Uterus (tissue), 2 donors: ENCODE data around the gene MCTP1.

ENCODE experiments used
- POLR2A ChIP-seq, 2 donors: fragments of 450-650 bp; IDR thresholded peaks; one replicate each; pipeline ENCODE4 v1.6.1; 2016; ENCODE audit warnings: antibody characterized with exemption in 2 of 2, mild to moderate bottlenecking in 1 of 2, moderate library complexity in 1 of 2
- TF ChIP-seq, protein P1 (sequence below), 4 experiments: fragments of 200-600 bp in 2 of 4; fragments of 450-650 bp in 2 of 4; sonication (generic) in 2 of 4; IDR thresholded peaks; one replicate each; pipeline ENCODE4 v1.5.1; 2016 to 2019; ENCODE audit warnings: antibody characterized with exemption in 4 of 4, mild to moderate bottlenecking in 2 of 4, moderate library complexity in 1 of 4

DNA sequence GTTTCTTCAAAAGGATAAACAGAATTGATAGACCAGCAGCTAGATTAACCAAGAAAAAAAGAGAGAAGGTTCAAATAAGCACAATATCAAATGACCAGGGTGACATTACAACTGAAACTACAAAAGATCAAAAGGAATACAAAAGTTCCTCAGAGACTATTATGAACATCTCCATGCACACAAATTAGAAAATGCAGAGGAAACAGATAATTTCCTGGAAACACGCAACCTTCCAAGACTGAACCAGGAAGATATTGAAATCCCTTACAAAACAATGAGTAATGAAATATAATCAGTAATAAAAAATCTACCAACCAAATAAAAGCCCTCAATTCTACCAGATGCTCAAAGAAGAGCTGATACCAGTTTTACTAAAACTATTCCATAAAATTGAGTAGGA lies 252.1 kb downstream of the MCTP1 start:
- TF ChIP-seq, protein P1, sequence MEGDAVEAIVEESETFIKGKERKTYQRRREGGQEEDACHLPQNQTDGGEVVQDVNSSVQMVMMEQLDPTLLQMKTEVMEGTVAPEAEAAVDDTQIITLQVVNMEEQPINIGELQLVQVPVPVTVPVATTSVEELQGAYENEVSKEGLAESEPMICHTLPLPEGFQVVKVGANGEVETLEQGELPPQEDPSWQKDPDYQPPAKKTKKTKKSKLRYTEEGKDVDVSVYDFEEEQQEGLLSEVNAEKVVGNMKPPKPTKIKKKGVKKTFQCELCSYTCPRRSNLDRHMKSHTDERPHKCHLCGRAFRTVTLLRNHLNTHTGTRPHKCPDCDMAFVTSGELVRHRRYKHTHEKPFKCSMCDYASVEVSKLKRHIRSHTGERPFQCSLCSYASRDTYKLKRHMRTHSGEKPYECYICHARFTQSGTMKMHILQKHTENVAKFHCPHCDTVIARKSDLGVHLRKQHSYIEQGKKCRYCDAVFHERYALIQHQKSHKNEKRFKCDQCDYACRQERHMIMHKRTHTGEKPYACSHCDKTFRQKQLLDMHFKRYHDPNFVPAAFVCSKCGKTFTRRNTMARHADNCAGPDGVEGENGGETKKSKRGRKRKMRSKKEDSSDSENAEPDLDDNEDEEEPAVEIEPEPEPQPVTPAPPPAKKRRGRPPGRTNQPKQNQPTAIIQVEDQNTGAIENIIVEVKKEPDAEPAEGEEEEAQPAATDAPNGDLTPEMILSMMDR (IDR thresholded peaks at IDR 0.05) = no peak
- TF ChIP-seq POLR2A (IDR thresholded peaks at IDR 0.05) = no peak
